Measurements from ENCODE around the gene NOC2L. TPM values are rescaled to one million over a fixed set of nuclear protein-coding genes. Genes with fewer than 3 reads are reported as not detected.

The NOC2L gene
- polyA plus RNA-seq, 1 donor from 2014 or later: 64.9 TPM

DNA sequence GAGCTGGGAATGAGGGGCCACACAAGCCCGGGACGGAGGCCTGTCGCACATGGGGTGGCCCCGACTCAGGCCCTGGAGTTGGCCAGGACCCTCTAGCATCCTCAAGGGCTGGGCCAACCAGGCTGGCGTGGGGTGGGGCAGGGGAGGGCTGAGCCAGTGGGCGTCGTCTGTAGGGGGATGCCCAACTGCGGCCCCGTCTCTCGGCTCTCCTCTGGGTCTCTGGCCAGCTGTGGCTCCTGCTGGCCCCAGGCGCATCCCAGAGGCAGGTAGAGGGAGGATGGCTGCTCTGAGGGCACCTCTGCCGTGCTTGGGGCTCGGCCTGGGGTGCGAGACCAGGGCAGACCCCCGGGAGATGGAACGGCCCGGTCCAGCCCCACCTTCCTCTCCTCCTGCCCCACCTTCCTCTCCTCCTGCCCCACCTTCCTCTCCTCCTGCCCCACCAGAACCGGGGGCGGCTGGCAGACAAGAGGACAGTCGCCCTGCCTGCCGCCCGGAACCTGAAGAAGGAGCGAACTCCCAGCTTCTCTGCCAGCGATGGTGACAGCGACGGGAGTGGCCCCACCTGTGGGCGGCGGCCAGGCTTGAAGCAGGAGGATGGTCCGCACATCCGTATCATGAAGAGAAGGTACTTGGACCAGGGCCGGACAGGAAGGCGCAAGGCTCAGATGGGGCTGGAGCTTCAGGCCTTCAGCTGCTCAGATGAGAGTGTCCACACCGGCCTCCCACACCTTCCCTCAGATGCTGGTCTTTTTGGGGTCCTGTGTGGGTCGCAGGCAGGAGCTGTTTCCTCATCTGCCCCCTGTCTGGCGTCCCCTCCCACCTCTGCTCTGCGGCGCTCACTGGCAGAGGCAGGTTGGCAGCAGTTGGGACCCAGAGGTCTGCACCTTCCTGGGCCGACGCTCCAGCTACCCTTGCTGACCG is 29.1 kb downstream of the NOC2L start:
- H3K36me3 Mint-ChIP-seq: no peaks in the 10 kb centered on the region
- H3K27ac Mint-ChIP-seq: no peak overlapping the region
- H3K27me3 Mint-ChIP-seq: peaks cover 23% of the 10 kb centered on the region
- no peaks in the 10 kb centered on the region for H3K9me3 Mint-ChIP-seq
- H3K4me1 Mint-ChIP-seq: peaks cover 0 to 6% (median 5%) of the 10 kb centered on the region in 3 donors
- no peak overlapping the region for H3K4me3 Mint-ChIP-seq

DNA sequence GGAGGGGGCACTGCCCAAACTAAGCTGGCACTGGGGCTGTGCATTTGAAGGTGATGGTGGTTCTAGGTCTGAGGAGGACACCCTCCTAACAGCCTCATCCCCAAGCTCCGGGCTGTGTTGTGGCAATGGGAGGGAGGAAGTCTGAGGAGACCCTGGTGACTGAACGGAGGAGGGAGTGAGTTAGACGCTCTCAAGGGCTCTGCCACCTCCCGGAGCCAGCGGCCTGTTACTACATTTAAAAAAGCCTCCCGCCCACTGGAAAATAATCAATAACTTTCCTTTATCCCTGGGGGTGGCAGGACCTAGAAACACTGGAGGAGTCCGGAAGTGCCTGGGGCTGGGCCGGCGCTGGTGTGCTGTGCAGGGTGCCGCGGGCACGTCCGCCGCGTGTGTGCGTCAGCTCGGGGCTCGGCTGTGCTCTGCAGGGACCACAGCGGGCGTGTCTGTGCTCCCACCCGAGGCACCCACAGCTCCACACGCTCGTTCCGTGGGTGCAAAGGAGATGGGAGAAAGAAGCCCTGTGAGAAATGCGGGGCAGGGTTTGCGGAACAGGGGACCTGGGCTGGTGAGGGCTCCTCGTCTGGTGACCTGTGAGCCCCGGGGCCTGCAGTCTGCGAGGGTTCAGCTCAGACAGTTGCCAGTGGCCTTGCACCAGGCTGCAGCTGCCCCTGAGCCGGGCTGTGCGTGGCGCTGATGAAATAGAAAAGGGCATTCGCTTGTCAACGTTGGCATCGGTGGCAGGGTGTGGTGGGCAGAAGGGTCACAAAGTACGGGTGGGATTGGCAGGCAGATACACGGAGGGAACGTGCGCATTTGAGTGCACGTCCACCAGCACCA is 30.0 kb downstream of the NOC2L start:
- H3K4me3 Mint-ChIP-seq: no peak overlapping the region
- H3K27me3 Mint-ChIP-seq: peaks cover 21% of the 10 kb centered on the region
- H3K27ac Mint-ChIP-seq: no peak overlapping the region
- no peaks in the 10 kb centered on the region for H3K9me3 Mint-ChIP-seq
- H3K4me1 Mint-ChIP-seq: peaks cover 0 to 6% (median 4%) of the 10 kb centered on the region in 3 donors
- no peaks in the 10 kb centered on the region for H3K36me3 Mint-ChIP-seq

DNA sequence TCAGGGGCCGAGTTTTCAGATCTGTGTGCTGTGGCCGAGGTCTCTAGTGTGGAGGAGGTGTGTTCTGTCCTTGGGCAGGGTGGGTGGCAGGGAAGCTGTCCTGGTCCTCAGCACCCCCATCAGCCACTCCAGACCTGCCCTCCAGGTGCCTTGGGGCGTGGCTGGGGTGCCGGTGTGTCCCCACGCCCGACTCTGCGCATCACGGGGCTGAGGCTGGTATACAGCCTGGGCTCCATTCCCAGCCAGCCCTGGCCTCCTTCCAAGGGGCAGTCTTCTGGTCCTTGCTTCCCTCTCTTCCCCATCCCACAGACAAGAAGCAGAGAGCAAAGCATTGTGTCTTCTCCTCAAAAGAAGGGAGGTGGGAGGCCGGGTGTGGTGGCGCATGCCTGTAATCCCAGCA is 31.3 kb downstream of the NOC2L start:
- Mint-ChIP-seq H3K9me3 (no peaks in the 10 kb centered on the region), H3K4me1 (peaks cover 0 to 10% (median 7%) of the 10 kb centered on the region in 3 donors), H3K36me3 (no peaks in the 10 kb centered on the region), H3K4me3 (peak overlapping the region in 1 of 4 donors; percentile 55), H3K27ac (no peak overlapping the region), H3K27me3 (peaks cover 26% of the 10 kb centered on the region)

DNA sequence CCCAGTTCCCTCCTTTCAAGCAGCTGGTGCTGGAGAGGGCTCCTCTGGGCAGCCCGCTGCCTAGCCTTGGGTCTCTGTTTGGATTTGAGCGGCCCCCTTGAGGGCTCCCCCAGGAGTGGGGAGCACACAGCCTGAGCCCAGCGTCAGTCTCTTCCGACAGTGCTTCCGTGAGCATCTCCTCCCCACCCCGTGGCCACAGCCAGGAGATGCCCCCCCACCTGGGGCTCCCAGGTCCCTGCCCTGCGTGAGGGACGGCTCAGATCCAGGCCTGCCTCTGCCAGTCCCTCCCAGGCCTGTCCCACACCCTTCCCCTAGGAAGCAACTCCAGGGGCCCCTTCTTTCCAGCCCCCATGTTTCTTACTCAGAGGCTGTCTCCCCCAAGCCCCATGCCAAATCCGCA is 31.8 kb downstream of the NOC2L start:
- H3K4me3 Mint-ChIP-seq: peak overlapping the region in 1 of 4 donors; percentile 55

DNA sequence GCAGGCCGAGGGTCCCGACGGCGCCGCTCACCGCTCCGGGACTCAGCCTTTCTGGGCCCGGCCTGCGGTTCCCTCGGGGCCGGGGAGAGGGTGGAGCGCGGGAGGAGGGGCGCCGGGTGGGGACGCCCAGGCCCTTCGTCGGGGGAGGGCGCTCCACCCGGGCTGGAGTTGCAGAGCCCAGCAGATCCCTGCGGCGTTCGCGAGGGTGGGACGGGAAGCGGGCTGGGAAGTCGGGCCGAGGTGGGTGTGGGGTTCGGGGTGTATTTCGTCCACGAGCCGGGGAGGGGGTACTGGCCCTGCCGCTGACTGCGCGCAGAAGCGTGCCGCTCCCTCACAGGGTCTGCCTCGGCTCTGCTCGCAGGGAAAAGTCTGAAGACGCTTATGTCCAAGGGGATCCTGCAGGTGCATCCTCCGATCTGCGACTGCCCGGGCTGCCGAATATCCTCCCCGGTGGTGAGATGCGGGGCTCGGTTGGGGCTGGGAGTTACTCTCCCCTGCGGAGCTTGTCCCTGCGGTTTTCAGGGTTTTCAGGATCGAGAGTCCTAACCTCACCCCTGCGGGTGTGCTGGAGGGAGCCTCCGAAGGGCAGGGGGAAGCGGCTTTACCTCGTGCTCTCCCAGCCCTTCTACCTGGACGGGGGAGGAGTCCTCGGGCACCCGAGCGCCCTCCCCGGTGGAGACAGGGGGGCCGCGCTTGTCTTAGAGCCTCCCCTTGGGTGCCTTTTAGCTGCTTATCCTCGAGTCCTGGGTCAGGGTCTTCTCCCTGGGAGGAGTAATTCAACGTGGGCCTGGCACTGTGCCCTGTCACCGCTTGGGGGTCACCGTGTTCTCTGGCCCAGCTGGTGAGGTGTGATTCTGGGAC is 33.3 kb downstream of the NOC2L start:
- Mint-ChIP-seq H3K27ac (no peak overlapping the region), H3K27me3 (peaks cover 36% of the 10 kb centered on the region), H3K36me3 (no peaks in the 10 kb centered on the region), H3K4me3 (peak overlapping the region; percentile 23 to 86 (median 65)), H3K9me3 (peaks cover 0 to 2% (median 0%) of the 10 kb centered on the region in 3 donors), H3K4me1 (peaks cover under 1 to 9% (median 7%) of the 10 kb centered on the region in 3 donors)

More for the DNA sequence above, 31.8 kb downstream of the NOC2L start:
- no peak overlapping the region for H3K27ac Mint-ChIP-seq
- H3K27me3 Mint-ChIP-seq: peaks cover 31% of the 10 kb centered on the region
- H3K36me3 Mint-ChIP-seq: no peaks in the 10 kb centered on the region
- H3K4me1 Mint-ChIP-seq: peaks cover 0 to 10% (median 7%) of the 10 kb centered on the region in 3 donors
- no peaks in the 10 kb centered on the region for H3K9me3 Mint-ChIP-seq

DNA sequence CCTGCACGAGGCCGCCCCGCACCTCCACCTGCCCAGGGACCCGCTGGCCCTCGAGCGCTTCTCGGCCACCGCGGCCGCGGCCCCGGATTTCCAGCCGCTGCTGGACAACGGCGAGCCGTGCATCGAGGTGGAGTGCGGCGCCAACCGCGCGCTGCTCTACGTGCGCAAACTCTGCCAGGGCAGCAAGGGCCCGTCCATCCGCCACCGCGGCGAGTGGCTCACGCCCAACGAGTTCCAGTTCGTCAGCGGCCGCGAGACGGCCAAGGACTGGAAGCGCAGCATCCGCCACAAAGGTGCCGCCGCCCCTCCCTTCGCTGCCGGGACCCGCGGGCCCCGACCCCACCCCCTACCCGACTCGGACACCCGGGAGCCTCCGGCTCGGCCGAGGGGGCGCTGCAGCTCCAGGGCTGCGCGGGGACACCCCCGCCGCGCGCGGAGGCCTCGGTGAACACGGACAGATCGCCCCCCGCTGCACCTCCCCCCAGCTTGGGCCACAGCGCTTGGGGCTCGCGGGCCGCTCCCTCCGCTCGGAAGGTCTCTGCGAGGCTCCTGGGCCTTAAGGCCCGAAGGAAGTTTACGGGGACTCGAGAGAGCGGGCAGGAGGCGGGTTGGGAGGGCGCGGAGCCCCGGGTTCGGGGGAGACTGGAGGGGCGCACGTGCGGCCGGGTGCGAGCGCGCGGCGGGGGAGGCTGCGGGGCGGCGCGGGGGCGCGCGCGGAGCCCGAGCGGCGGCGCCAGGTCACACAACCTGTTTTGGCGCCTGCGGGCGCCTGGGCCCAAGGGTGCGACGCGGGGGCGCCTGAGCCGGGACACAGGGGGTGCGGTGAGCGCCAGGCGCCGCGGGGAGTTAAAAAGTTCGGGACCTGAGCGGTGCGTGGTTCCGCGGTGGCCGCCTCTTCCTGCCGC is 34.1 kb downstream of the NOC2L start:
- Mint-ChIP-seq H3K36me3 (no peaks in the 10 kb centered on the region), H3K4me3 (peak overlapping the region in 2 of 4 donors; percentile 41 to 43), H3K27ac (no peak overlapping the region), H3K27me3 (peaks cover 43% of the 10 kb centered on the region), H3K4me1 (peaks cover 4 to 14% (median 10%) of the 10 kb centered on the region in 3 donors), H3K9me3 (peaks cover 0 to 2% (median 0%) of the 10 kb centered on the region in 3 donors)

DNA sequence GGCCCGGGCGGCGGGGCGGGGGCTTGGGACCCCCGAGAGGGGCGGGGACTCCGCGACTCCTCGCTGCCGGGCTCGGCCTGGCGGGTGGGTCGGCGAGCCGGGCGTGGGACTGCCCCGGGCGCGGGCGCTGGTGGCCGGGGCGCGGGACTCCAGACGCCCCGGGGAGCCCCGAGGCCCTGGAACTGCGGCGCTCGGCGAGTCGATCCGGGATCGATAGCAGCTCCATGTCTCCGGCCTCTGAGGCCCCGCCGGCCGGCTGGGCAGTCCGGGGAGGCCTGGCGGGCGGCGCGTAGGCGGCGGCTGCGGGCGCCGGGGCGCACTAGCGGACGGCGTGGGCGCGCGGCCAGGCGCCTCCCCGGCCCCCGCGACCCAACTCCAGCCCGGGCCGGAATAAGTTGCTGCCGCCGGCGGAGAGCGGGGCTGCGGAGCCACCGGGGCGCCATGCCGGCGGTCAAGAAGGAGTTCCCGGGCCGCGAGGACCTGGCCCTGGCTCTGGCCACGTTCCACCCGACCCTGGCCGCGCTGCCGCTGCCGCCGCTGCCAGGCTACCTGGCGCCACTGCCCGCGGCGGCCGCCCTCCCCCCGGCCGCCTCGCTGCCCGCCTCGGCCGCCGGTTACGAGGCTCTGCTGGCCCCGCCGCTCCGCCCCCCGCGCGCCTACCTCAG is 34.9 kb downstream of the NOC2L start:
- Mint-ChIP-seq H3K9me3 (peaks cover 0 to 2% (median 0%) of the 10 kb centered on the region in 3 donors), H3K36me3 (no peaks in the 10 kb centered on the region), H3K27ac (no peak overlapping the region), H3K4me1 (peaks cover 4 to 12% (median 10%) of the 10 kb centered on the region in 3 donors), H3K27me3 (peaks cover 46% of the 10 kb centered on the region), H3K4me3 (no peak overlapping the region)

DNA sequence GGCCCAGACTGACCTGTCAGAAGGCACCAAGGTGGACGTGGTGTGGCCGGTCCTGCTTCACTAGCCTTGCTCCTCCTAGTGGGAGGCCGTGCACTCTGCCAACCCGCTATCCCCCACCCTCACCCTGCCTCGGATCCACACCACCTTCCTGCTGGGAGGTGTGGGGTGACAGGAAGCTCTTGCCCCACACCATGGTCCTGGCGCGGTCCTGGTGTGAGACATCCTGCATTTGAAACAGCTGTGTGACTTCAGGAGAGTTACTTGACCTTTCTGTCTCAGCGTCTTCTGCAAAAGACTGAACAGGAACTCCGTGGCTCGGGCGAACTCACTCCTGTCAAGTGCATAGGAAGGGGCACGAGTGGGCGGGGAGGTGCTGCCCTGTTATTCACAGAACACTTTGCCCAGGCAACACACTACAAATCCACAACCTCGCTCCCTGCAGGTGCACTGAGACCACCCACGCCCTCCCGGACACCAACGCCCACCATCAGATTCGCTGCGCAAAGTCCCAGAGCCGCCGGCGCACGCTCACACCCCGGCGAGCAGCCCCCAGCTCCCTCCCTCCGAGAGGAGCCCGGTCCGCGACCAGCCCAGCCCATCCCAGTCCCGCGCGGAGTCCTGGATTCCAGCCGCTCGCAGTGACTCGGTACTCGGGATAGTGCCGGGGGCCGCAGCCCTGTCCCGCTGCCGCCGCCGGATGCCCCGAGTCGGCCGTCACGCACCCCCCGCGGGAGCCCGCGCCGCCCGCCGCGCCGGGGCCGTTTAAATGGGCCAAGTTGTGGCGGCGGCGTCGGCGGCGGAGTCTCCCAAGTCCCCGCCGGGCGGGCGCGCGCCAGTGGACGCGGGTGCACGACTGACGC is 35.7 kb downstream of the NOC2L start, which contains the start of gene SAMD11:
Gene SAMD11 (plus strand): TSS at position 793 of the 860 bp plus-strand sequence. CDS start 509 bp downstream, outside the sequence.
- Mint-ChIP-seq H3K27ac (no peak within 1 kb of the TSS), H3K9me3 (peaks cover 0 to 2% (median 0%) of the 10 kb centered on the region in 3 donors), H3K27me3 (peaks cover 46% of the 10 kb centered on the region), H3K36me3 (no peaks in the 10 kb centered on the region), H3K4me1 (peaks cover 4 to 12% (median 10%) of the 10 kb centered on the region in 3 donors), H3K4me3 (peak within 1 kb of the TSS; percentile 34 to 94 (median 88))

DNA sequence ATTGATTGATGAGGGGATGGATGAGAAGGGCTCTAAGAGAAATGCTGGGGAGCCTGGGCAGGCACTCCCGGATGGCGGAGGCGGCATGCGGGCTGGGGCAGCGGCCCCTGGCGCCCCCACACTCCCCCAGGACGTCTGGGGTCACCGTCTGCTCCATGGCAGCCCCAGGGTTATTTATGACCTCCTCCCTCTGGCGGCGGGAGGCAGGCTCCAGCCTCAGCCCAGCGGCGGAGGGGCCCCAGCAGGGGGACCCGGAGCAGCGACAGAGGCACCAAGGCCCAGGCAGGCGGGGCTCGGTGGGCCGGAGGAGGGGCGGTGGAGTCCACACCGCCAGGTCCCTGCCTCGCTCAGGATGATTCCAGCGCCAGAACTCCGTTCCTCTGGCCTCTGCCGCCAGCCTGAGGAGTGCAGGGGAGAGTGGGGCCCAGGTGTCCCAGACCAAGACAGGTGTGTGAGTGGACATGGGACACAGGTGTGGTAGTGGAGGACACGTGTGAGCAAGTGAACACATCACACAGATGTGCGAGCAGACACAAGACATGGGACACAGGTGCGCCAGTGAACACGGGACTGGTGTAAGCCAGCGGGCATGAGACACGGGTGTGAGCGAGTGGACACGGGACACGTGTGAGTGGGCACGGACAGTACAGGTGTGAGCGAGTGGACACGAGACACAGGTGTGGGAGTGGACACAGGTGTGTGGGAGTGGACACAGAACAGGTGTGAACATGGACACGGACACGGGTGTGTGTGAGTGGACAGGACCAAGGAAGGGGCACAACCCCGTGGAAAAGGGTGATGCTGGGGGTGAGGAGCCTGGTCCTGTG is 37.8 kb downstream of the NOC2L start:
- Mint-ChIP-seq H3K4me3 (peak overlapping the region in 3 of 4 donors; percentile 12 to 62 (median 60)), H3K36me3 (no peaks in the 10 kb centered on the region), H3K4me1 (peaks cover 4 to 12% (median 10%) of the 10 kb centered on the region in 3 donors), H3K27me3 (peaks cover 49% of the 10 kb centered on the region), H3K27ac (peak overlapping the region in 2 of 3 donors; percentile 7 to 68), H3K9me3 (peaks cover 0 to 2% (median 0%) of the 10 kb centered on the region in 3 donors)

DNA sequence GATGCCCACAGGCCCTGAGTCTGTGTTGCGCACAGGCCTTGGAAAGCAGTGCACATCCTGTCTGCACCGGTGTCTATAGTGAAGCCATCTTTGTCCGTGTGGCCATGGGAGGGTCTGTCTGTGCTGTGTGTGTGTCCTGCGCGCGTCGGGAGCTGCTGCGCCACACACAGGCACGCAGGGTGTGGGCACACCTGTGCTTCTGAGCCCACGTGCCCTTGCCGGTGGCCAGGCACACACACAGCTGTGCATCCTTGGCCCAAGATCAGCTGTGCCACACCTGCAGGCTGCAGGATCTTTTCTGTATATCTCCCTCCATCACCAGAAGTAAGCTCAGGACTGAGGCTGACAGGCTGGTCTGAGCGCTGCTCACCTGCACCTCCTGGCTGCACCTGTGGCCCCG is 38.5 kb downstream of the NOC2L start:
- no peaks in the 10 kb centered on the region for H3K36me3 Mint-ChIP-seq
- H3K27ac Mint-ChIP-seq: peak overlapping the region in 1 of 3 donors; percentile 68
- H3K4me3 Mint-ChIP-seq: peak overlapping the region in 2 of 4 donors; percentile 12 to 60
- peaks cover 4 to 12% (median 10%) of the 10 kb centered on the region in 3 donors for H3K4me1 Mint-ChIP-seq
- H3K9me3 Mint-ChIP-seq: peaks cover 0 to 2% (median 0%) of the 10 kb centered on the region in 3 donors
- peaks cover 44% of the 10 kb centered on the region for H3K27me3 Mint-ChIP-seq

DNA sequence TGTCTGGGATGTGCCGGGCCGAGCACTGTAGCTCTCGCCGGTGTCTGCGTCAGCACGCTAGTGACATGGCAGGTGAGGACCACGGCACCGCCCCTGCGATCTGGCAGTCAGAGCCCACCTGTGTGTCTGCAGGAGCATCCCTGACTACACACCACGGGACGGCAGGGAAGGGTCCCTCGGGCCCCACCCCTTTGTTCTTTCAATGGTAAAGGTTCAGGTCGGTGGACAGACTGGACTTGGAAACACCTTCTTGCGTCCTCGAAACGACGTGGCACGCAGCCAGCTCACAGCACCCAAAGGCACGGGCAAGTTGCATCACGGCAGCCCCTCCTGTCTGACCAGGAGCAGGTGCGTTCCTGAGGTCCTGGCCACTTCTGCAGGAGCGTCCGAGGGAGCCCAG is 39.0 kb downstream of the NOC2L start:
- H3K27ac Mint-ChIP-seq: no peak overlapping the region
- no peak overlapping the region for H3K4me3 Mint-ChIP-seq
- H3K9me3 Mint-ChIP-seq: peaks cover 0 to 2% (median 0%) of the 10 kb centered on the region in 3 donors
- H3K27me3 Mint-ChIP-seq: peaks cover 47% of the 10 kb centered on the region
- no peaks in the 10 kb centered on the region for H3K36me3 Mint-ChIP-seq
- peaks cover 4 to 12% (median 10%) of the 10 kb centered on the region in 3 donors for H3K4me1 Mint-ChIP-seq

Measured in IgD-negative memory B cell (primary cell).